NOMO-1 treated with dmso at 0.1 percent for 144 hours (cell line): Measurements from ENCODE around the gene TTF1.

Source experiments
- DNase-seq: peaks from one replicate; lab custom pipeline; 2025; ENCODE audit not compliant: unreplicated experiment; lab: John Stamatoyannopoulos, UW

Gene TTF1, protein sequence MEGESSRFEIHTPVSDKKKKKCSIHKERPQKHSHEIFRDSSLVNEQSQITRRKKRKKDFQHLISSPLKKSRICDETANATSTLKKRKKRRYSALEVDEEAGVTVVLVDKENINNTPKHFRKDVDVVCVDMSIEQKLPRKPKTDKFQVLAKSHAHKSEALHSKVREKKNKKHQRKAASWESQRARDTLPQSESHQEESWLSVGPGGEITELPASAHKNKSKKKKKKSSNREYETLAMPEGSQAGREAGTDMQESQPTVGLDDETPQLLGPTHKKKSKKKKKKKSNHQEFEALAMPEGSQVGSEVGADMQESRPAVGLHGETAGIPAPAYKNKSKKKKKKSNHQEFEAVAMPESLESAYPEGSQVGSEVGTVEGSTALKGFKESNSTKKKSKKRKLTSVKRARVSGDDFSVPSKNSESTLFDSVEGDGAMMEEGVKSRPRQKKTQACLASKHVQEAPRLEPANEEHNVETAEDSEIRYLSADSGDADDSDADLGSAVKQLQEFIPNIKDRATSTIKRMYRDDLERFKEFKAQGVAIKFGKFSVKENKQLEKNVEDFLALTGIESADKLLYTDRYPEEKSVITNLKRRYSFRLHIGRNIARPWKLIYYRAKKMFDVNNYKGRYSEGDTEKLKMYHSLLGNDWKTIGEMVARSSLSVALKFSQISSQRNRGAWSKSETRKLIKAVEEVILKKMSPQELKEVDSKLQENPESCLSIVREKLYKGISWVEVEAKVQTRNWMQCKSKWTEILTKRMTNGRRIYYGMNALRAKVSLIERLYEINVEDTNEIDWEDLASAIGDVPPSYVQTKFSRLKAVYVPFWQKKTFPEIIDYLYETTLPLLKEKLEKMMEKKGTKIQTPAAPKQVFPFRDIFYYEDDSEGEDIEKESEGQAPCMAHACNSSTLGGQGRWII

DNA sequence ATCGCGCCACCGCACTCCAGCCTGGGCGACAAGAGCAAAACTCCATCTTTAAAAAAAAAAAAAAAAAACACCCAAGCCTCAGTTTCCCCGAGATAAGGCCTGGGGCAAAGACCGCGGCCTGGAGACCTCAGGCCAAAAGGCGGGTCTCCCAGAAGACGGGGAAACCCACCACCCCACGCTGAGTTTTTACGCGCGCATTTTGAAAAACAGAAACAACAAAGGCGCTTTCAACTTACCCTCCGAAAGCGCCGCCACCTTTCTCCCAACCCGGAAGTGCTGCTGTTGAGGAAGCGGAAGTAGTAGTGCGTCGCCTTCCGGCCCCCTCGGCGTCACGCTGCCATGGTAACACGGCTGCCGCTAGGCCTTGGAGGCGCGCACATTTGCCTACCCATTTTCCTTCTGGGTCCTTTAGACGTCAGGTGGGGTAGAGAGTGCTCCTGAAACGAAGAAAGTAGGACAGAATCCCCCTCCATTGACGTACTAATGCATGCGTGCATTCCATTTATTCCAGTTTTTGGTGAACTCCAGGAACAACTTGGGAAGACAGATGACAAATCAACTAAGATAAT is at the start of gene TTF1:
TTF1 (minus strand) TSS at position 287 of the 569 bp plus-strand sequence. CDS start 4,019 bp downstream, outside the sequence.
- DNase-seq, result peak; percentile 86

DNA sequence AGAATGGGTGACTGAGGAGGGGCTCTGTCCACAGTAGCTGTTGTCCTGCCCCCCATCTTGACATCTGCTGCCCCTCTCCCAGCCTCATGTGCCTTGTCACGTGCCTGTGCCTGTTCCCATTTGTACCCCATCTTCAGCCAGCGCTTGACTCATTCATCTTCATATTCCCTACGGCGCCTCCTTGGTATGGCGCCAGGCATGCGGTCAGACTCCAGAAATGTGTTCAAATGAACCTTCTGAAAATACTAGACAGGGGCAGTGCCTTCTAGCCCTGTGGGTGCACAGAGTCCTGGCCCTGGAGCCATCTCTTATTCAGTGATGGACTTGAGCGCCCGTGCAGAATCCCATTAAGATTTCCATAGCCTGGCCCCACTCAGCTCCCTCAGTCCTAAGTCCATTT is 49.6 kb upstream of the TTF1 start:
- no peak for DNase-seq

DNA sequence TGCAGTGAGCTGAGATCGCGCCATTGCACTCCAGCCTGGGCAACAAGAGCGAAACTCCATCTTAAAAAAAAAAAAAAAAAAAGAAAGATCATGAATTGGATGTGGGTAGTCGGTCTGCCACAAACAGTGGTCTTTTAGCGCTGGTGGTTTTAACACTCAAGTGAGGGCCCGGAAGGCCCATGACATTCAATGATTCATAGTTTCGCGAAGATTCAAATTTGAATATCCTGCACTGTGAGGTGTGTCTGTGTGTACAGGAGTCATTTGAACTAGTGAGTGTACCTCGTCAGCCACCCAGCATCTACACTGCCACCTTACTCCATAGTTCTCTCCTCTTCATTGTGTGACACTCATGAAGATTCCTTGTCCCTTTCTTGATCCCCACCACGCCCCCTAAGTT is 44.6 kb upstream of the TTF1 start:
- no peak for DNase-seq

DNA sequence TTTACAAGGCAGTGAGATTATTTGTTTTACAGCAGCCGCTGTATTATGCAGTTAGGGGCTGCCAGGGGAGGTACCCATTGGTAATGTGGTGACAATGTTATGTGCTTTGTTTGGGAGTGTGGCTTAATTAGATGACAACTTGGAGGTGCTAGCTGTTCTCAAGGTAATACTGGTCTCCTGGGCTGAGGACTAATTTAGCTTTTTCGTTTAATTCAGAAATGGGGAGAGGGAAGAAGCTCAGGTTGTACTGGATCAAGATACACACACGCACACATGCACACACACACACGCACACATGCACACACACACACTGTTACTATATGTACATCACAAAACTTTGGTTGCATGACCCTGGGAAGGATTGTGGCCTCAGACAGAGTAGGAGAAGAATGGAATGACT is 41.3 kb upstream of the TTF1 start:
- DNase-seq, result no peak

DNA sequence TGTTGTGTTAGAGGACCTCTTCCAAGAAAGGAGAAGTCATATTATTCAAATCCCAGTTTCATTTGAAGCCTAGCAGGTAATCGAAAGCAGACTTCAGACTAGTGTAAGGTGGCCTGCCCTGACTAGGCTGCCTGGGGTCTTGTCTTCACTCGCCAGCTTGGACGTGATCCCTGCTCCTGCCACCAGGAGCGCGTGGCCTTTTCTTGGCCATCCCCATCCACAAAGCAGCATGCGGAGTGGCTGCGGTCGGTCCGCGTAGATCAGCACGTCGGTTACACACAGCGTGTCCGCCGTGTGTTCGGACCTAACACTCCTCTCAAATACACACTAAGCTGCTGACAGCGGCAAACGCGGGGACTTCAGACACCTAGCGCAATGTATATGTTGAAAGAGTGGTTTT is 40.7 kb upstream of the TTF1 start:
- DNase-seq, result no peak

DNA sequence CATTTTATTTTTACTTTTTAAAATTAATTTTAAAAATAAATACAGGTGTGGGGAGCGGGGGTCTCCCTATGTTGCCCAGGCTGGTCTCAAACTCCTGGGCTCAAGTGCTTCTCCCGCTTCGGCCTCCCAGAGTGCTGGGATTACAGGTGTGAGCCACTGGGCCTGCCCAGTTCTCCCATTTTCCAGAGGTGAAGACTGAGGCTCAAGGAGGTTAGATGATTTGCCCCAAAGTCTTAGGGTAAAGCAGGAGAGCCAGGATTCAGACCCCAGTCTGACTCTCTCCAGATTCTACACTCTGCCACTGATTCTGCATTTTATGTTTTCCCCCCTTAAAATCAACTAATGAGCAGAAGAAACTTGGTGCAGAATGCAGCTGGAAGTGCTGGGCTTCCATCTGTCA is 40.2 kb upstream of the TTF1 start:
- no peak for DNase-seq

DNA sequence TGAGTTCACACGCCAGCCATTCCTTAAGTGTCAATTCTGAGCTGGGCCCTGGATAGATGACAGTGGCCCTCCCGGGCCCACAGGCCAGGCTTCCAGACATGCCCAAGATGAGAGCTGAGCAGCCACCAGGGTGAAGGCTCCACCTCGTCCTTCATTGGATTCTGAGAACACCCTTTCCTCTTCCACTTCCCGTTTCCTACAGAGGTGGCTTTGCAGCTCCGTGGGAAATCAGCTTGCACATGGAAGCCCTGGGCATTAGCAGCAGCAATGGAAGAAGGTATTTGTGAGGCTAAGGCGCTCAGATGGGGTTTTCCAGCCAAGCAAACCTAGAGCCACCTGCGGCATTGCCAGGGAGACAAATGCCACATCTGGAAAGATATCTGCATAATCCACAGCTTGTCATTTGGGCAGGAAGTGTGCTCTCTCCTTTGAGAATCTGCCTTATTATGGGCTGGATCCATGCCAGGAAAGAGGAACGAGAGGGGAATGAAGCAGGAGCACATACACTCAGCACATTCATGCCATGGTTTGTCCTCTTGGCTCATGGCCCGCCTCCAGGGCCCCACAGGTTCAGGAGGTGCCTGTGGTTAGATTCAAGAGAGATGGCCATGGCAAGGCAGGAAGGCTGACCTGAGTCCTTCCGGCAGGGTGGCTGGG is 37.4 kb upstream of the TTF1 start:
- DNase-seq, result no peak

DNA sequence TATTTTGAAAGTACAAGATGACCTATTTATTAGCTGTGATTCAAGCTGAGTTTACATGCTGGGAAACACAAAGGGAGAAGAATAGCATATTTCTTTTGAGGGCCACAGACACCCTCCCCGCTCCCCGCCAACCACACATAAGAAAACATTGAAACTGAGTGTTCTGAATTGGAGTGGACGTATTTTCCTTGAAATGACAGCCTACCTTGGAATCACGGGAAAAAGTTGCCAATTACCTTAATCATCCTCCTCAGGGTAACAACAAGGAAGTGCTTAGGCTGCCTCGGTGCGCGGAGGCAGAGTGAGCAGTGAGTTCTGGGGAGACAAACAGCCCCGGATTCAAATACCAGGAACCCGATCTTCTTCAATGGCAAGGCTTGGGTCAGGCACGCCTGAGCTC is 34.8 kb upstream of the TTF1 start:
- DNase-seq, result no peak

DNA sequence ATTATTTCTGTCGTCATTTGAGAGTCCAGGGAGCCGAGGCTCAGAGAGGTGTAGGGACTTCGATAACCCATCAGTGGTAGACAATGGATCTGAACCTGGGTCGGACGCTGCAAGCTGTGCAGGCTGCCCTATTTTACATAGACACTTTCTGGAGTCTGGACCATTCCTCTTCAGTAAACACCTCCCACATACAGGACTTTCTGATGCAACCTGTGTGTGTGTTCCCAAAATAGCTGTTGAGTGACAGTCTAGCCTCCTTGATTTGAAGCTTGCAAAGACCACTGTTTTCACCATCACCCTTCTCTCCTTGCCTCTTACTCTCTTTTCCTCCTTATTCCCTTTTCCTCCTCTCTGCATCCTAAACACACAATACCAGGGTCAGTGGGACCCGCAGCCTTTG is 34.1 kb upstream of the TTF1 start:
- no peak for DNase-seq

DNA sequence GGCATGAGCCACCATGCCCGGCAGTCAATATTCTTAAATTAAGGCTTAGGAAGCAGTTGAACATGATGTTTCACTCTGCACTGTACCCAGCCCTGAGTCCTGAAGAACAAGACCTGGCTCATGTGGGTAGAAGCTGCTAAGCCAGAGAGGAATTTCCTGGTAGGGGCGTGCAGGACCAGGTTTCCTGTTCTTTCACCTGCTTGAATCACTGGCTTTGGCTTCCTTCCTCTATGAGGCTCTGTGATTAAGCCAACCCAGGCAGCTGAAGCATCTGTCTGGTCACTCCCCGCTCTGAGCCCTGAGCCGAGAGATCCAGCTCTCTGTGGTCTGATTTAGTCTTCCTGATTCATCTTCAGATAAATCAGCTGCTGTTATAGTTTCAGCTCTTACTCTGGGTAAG is 32.5 kb upstream of the TTF1 start:
- no peak for DNase-seq

DNA sequence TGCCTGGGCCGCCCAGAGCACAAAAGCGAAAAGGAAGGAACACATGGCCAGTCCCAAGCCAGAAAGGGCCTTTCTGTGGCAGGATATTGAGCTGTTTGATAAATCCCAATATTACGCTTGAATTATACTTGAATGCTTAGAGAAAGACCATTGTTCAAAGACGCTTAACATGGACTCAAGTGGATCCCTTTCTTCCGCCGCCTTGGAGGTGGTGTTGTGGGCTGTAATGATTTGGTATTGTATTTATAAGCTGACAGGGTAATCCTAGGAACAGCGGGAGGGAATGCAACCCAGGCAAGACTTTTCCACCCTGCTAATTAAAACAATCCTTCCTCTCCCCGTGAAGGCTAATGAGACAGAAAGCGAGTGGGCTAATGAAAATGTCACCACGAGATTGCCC is 28.2 kb upstream of the TTF1 start:
- DNase-seq, result no peak

DNA sequence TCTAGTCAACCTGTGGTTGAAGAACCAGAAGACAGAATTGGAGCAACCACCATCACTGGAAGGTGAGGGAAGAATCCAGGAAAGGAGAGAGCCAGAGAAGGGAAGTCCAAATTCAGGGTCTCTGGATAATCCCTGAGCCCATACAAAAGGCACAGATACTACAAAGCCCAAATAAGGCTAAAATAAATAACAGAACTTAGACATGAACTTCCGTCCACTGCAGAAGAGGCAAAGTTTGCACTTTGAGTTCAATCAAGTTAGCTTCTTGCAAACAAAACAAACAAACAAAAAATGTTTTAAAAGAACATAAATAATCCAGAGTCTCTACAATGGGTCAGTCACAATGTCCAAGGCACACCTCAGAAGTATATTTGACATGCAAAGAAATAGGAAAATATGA is 24.4 kb upstream of the TTF1 start:
- DNase-seq, result no peak

DNA sequence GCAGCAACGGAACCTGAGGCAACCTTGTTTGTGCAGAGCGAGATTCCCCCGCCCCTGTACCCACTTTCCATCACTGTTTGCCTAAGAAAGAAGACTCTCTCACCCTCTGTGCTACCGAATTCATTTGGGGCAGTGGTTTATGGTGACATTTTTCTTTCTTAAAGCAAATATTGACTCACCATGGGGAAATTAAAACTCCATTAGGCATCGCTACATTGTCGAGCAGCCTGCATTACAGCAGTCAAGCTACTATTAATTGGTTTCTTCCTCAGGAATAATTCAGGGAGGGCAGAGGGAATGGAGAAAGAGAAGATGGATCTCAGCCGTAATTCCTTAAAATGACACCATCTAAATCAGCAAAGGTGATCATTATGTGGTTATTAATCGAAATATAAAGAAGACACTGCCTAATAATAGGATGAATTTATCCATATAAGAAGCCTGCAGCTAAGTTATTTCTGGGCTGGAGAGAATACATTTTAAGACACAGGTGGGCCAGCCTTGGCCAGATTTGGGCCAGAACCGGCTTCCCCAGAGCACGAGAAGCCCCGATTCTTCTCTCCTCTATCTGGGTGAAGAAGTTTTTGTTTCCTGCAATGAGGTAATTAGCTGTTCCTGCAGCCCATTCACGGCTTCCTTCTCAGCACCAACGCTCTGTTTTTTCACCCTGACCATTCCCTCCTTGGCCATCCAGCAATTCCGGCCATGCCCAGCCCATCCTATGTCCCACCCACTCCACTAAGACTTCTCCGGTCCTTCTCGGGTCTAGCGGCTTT is 20.2 kb upstream of the TTF1 start:
- no peak for DNase-seq

DNA sequence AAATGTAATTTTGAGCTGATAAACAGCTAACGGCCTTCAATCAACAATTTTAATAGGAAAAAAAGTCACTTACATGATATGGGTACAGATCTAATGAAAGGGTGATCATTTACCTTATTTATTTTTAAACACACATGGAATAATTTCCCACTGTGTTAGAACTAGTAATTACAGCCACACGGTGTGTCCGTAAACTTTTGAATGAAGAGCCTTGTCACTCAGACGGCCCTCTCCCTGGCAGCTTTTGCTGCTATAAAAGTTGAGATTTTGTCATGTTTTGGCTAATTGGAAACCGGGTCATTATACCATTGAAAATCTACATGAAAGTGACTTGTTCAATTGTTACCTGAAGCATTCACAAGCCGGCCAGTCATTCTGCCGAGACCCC is 19.0 kb upstream of the TTF1 start:
- DNase-seq, result no peak

DNA sequence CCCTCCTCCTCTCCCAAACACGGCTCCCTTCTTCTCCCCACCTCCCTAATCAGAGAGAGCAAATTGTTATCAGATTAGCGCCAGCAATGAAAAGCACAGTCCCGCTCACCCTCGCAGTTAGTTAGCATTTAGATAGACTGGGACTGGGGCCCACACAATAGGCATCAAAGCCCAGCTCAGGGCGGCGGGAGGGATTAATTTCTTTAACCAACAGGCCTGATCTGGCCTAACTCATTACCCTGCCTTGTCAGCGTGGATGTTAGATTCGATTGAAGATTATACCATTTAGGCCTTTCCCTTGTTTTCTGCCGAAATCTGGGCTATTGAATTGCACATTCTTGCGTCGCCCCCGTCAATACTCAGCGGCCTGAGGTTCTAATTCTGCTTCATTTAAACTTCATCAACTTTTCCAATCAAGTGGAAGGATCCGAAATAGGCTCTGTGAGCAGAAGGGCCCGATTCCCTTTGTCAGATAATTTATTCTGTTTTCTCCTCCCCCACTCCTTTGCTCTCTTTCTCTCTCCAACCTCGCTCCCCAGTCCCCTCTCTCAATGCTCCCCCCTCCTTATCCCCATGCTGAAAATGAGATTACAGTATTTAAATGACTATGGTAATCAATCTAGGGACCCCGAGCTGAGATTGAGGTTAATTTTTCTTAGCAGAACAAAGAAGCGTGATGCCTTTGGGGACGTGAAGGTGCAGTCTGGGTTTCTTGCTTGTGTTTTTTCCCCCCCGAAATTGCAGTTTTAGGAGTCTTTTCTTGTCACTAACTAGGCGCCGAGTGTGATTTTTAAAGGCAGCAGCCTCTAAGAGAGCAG is 18.4 kb upstream of the TTF1 start:
- no peak for DNase-seq

DNA sequence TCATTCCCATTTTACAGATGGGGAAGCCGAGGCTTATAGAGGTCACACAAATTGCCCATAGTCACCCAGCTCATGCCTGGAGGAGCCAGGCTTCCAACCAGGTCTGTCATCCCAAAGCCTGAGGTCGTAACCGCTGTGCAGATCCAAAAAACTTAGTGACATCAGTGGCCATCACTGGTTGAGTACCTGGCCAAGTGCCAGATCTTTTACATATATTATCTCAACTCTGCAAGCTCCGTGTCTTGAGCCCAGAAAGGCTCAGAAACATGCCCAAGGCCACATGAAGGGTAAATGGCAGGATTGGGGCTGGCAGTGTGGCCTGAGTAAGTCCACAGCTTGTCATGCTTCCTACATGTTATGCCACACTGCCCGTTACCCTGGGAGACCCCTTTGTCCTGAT is 16.9 kb upstream of the TTF1 start:
- no peak for DNase-seq

DNA sequence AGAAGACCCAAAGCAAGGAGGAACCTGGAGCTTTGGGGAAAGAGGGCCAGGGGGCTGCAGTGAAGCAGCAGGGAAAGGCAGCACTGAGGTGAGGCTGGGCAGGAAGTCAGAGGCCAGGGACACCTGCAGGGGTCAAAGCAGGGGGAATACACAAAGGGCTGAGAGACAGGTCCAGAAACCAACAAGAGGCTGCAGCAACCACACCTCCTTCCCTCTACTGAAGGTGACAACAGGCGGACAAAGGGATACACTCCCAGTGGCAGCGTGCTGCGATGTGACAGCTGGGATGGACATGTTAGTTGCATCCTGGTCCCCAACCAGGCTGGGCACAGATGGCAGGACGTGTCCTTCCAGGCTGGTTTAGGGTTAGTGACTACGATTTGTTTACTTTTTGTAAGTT is 15.9 kb upstream of the TTF1 start:
- DNase-seq, result no peak

DNA sequence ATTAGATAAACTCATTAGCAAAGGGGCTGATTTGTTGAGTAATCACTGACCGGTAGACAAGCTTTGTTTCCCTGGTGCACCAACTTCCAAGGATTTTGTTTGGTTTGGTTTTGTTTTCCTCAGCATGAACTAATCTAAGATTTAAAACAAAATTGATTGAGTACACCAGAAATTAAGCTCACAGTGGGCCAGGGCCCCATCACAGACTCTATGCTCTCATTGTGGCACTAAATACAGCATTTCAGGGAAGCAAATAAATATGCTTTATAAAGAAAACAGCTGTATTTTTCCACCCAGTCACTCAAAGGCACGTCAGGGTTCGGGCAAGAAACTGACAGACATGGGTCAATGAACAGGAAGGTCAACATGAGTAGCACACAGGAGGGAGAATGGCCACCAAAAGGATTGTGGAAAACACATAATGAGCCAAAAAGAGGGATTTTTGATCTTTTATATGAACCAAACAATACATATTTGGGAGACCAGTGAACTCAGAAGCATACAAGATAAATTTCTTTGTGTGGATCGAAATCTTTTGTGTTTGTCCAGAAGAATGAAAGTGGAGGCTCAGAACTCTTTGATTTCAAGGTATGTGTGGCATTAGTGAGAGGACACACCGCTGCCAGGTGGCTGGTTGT is 12.2 kb upstream of the TTF1 start:
- no peak for DNase-seq

DNA sequence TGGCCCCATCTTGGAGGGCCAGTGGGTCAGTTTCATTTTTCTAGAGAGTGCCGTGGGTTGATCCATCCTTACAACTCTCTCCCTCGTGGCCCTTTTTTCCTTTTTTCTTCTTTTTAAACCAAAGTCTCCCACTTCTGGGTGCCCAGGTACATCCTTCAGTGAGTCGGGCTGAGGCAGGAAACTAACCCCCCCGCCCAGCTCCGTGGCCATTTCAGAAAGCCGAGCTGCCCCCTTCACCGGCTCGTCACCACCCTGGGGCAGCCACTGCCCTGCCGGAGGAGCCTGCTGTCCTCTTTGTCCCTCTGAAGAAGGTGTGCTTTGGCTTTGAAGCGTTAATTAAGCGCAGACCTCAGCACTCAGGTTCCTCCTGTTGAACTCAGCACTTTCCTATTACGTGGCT is 8.5 kb upstream of the TTF1 start:
- no peak for DNase-seq
